Lower leg skin (tissue), 4 donors: ENCODE measurements around the gene DGKQ. TPM values are rescaled to one million over a fixed set of nuclear protein-coding genes. Genes with fewer than 3 reads are reported as not detected.
A peak's percentile ranks its signal among the peaks of the same experiment; 100 is the strongest.

Experiments used
- DNase-seq, 2 donors: peaks; one replicate each; pipeline ENCODE4 v3.0.0-alpha.2; 2019; ENCODE audit warnings: low spot score in 2 of 2
- H3K4me3 ChIP-seq: fragments of 200-600 bp; sonication (generic); 2 replicates; pipeline ENCODE4 v1.5.1; 2017; ENCODE audit warnings: mild to moderate bottlenecking, low read depth; ENCODE audit not compliant: poor library complexity, severe bottlenecking
- POLR2A ChIP-seq, 2 donors: fragments of 450-650 bp; IDR thresholded peaks; one replicate each; pipeline ENCODE4 v1.6.1; 2016 to 2017; ENCODE audit warnings: antibody characterized with exemption in 2 of 2, mild to moderate bottlenecking in 1 of 2, moderate library complexity in 1 of 2
- WGBS, 2 donors: methylation state at CpG; one replicate each; pipeline ENCODE4 v1.1.5; 2018; 5-methylcytosine and 5-hydroxymethylcytosine counted together
- intact Hi-C: fragments of 100-400 bp; cut with DNase I; formaldehyde crosslinking; loops from one replicate; pipeline ENCODE4 v1.15.0; 2023; ENCODE audit warnings: low total_unique reads
- total RNA-seq, 4 donors: library from RNA; depleted of rRNA; stranded (reverse); fragments of >200 nt; gene quantifications; one replicate each; pipeline ENCODE4 v1.1.0, GENCODE V29; 2016
- TF ChIP-seq, protein P1 (sequence below), 3 donors: fragments of 450-650 bp; IDR thresholded peaks; one replicate each; pipeline ENCODE4 v1.5.1; 2016; ENCODE audit warnings: antibody characterized with exemption in 3 of 3, mild to moderate bottlenecking in 3 of 3, moderate library complexity in 2 of 3

Gene DGKQ
- total RNA-seq, 4 donors from 2014 or later = 18.4 to 30.7 (median 22.4) TPM

DNA sequence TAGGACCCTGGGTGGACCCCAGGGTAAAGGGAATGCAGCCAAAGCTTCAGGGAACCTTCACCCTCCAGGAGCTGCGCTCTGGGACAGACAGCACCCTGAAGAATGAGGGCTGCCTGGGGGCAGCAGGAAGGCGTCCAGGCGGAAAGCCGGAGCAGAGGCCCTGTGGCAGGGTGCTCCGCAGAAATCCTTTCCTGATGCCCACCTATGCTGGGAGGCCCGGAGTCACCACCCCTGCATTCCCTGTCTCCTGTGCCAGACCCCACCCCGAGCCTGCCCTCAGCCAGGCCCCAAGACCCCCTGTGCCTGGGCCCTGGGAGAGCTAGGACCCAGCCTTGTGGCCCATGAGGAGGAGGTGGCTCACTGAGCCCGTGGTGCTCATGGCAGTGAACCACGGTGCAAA lies 1.3 kb upstream of the DGKQ start:
- intact Hi-C loops = no loop called here
- DNase-seq = no peak
- H3K4me3 ChIP-seq = no peak overlapping the region
- 79 to 80% methylated on average over 4 to 8 of the region's 9 CpGs for WGBS, 2 donors
- TF ChIP-seq POLR2A (IDR thresholded peaks at IDR 0.05) = no peak
- TF ChIP-seq, protein P1, sequence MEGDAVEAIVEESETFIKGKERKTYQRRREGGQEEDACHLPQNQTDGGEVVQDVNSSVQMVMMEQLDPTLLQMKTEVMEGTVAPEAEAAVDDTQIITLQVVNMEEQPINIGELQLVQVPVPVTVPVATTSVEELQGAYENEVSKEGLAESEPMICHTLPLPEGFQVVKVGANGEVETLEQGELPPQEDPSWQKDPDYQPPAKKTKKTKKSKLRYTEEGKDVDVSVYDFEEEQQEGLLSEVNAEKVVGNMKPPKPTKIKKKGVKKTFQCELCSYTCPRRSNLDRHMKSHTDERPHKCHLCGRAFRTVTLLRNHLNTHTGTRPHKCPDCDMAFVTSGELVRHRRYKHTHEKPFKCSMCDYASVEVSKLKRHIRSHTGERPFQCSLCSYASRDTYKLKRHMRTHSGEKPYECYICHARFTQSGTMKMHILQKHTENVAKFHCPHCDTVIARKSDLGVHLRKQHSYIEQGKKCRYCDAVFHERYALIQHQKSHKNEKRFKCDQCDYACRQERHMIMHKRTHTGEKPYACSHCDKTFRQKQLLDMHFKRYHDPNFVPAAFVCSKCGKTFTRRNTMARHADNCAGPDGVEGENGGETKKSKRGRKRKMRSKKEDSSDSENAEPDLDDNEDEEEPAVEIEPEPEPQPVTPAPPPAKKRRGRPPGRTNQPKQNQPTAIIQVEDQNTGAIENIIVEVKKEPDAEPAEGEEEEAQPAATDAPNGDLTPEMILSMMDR (IDR thresholded peaks at IDR 0.05) = no peak

DNA sequence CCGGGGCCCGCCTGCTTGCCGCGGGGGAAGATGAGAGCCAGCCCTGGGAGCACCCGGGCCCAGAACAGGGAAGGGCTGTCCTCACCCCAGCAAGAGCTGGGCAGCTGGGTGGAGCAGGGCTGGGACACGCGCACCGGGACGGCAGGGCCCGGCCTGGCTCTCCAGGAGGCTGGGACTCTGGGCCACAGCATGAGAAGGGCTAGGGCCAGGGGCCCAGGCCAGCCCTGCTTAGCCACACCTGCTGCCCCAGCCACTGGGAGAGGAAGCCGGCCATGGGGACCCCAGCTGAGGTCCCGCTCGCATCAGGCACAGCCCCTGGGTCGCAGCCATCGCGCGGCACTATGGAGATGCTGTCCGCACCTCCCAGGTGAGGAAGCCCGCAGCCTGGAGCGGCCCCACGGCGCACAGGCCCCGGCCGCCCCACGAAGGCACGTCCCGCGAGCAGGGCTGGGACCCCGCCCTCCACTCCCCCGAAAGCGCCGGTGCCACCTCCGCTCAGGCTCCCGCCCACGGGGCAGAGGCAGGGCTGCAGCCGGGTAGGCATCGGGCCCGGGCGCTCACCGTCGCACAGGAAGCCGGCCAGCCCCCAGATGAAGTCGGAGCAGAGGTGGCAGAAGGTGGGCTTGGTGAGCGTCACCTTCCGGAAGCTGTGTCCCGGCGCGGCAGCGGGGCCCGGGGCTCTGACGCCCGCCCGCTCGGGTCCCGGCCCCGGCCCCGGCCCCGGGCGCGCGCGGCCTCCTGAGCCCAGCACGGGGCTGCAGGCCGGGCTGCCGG lies 531 bp downstream of the DGKQ start:
- no peak for TF ChIP-seq POLR2A (IDR thresholded peaks at IDR 0.05)
- TF ChIP-seq, protein P1 (IDR thresholded peaks at IDR 0.05) = no peak
- 0% methylated on average over 11 of the region's 65 CpGs; no CpG with 5 or more reads in 1 of the 2 donors for WGBS, 2 donors
- peak overlapping the region; percentile 67 for H3K4me3 ChIP-seq
- intact Hi-C loops = no loop called here
- DNase-seq = no peak

DNA sequence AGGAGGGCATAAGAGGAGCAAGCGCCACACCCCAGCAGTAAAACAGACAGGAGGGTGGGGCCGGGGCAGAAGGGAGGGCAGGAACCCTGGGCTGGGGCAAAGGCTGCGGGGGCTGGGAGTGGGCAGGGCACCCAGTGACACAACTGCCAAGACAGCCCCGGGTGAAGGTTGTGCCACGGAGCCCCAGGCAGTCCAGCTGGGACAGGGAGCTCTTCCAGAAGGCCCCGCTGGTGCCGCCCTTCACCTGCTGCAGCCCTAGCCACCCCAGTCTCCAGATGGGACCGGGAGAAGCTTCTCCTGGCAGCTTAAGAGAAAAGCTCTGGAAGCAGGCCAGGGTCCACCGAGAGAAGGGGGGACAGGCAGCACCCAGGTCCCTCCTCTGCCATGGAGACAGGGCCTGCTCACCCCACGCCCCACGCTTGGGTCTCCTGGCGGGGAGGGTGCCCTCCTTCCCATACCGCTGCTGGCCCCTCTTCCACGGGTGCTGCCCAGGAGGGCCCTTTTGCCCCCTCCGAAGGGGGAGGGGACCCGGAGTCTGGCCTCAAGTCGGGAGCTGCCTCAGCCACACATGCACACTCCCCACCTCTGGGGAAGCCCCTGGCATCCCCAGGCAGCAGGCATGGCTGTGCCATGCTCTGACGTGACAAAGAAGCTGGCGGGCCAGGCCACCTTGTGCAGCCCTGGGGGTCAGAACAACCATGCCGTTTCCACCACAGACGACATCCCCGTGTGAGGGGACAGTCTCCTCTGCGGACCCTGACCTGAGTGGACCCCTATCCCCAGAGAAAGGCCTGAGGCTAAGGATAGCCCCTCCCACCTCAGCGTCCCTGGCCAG lies 1.5 kb downstream of the DGKQ start:
- no peak for DNase-seq
- H3K4me3 ChIP-seq = no peak overlapping the region
- WGBS, 2 donors = 37 to 44% methylated on average over 11 to 21 of the region's 24 CpGs
- intact Hi-C loops = no loop called here
- TF ChIP-seq, protein P1 (IDR thresholded peaks at IDR 0.05) = no peak
- TF ChIP-seq POLR2A (IDR thresholded peaks at IDR 0.05) = no peak

- intact Hi-C loops = no loop called here
- no peak overlapping the region for H3K4me3 ChIP-seq
- no peak for DNase-seq
- 65% methylated on average over 15 to 17 of the region's 17 CpGs for WGBS, 2 donors
- TF ChIP-seq POLR2A (IDR thresholded peaks at IDR 0.05) = no peak
- TF ChIP-seq, protein P1 (IDR thresholded peaks at IDR 0.05) = no peak
Observed at GRCh38 chr4:970854-971520, 2.4 kb downstream of the DGKQ start.

GRCh38 chr4:970046-970745 lies 3.2 kb downstream of the DGKQ start:
- DNase-seq = no peak
- no peak overlapping the region for H3K4me3 ChIP-seq
- TF ChIP-seq POLR2A (IDR thresholded peaks at IDR 0.05) = no peak
- TF ChIP-seq, protein P1 (IDR thresholded peaks at IDR 0.05) = no peak
- 89 to 90% methylated on average over 19 to 25 of the region's 25 CpGs for WGBS, 2 donors
- intact Hi-C loops = no loop called here
